Vagina (tissue), 2 donors: ENCODE measurements around the gene RPUSD3.

Experiments
- POLR2A ChIP-seq, 2 donors: fragments of 450-650 bp; IDR thresholded peaks; one replicate each; pipeline ENCODE4 v1.6.1; 2017; ENCODE audit warnings: antibody characterized with exemption in 2 of 2, mild to moderate bottlenecking in 2 of 2, moderate library complexity in 2 of 2
- POLR2AphosphoS5 ChIP-seq, 2 donors: sonication (generic); formaldehyde crosslinking; IDR thresholded peaks; one replicate each; pipeline ENCODE4 v1.9.0; 2017; ENCODE audit warnings: antibody characterized with exemption in 2 of 2, mild to moderate bottlenecking in 2 of 2, low read depth in 1 of 2; ENCODE audit not compliant: insufficient read depth in 1 of 2
- TF ChIP-seq, protein P1 (sequence below), 3 experiments: fragments of 450-650 bp in 2 of 3; fragments of 200-600 bp in 1 of 3; sonication (generic) in 1 of 3; IDR thresholded peaks; one replicate each; pipeline ENCODE4 v1.5.1; 2017 to 2019; ENCODE audit warnings: antibody characterized with exemption in 3 of 3, mild to moderate bottlenecking in 2 of 3, moderate library complexity in 2 of 3

GRCh38 chr3:9884555-9885165, 40.9 kb upstream of the RPUSD3 start:
- TF ChIP-seq, protein P1, sequence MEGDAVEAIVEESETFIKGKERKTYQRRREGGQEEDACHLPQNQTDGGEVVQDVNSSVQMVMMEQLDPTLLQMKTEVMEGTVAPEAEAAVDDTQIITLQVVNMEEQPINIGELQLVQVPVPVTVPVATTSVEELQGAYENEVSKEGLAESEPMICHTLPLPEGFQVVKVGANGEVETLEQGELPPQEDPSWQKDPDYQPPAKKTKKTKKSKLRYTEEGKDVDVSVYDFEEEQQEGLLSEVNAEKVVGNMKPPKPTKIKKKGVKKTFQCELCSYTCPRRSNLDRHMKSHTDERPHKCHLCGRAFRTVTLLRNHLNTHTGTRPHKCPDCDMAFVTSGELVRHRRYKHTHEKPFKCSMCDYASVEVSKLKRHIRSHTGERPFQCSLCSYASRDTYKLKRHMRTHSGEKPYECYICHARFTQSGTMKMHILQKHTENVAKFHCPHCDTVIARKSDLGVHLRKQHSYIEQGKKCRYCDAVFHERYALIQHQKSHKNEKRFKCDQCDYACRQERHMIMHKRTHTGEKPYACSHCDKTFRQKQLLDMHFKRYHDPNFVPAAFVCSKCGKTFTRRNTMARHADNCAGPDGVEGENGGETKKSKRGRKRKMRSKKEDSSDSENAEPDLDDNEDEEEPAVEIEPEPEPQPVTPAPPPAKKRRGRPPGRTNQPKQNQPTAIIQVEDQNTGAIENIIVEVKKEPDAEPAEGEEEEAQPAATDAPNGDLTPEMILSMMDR (IDR thresholded peaks at IDR 0.05) = no peak
- TF ChIP-seq POLR2AphosphoS5 (IDR thresholded peaks at IDR 0.05; ENCODE audit: insufficient read depth in 1 of 2, low read depth in 1 of 2) = peak in 1 of 2 donors; percentile 84
- TF ChIP-seq POLR2A (IDR thresholded peaks at IDR 0.05) = no peak
